Cardiac fibroblast (primary cell): Measurements from ENCODE around the gene SCAP.

ENCODE experiments used
- DNase-seq, 2 donors: peaks; one replicate each; pipeline versions ENCODE4 v3.0.0 to v3.0.0-alpha.2; 2010; ENCODE audit warnings: low read depth in 2 of 2
- H3K4me3 ChIP-seq, 2 donors: replicated peaks in 1 of 2; 1 replicate in 1 of 2; 2 replicates in 1 of 2; pipeline ENCODE4 v1.5.1; 2011; ENCODE audit warnings: low read depth in 2 of 2, low read length in 2 of 2, mild to moderate bottlenecking in 2 of 2, moderate library complexity in 1 of 2
- CTCF ChIP-seq: IDR thresholded peaks from one replicate; pipeline ENCODE4 v1.5.1; 2011; ENCODE audit warnings: low read depth, mild to moderate bottlenecking, low read length, inconsistent platforms

The SCAP gene

GRCh38 chr3:47475570-47476329 is at the start of gene SCAP:
SCAP (minus strand) TSS chr3:47475941; CDS start chr3:47442993, 32,948 bp downstream.
- peak within 1 kb of the TSS; percentile 64 to 87 for H3K4me3 ChIP-seq
- peak; percentile 83 for TF ChIP-seq CTCF

GRCh38 chr3:47523310-47524073 is 47.8 kb upstream of the SCAP start:
- no peak overlapping the region for H3K4me3 ChIP-seq
- no peak for DNase-seq
- no peak for TF ChIP-seq CTCF

More at GRCh38 chr3:47475570-47476329, at the start of gene SCAP:
- DNase-seq, result peak; percentile 81 to 91

- peak; percentile 91 to 93 for DNase-seq
- no peak overlapping the region for H3K4me3 ChIP-seq
- peak; percentile 81 for TF ChIP-seq CTCF
These were observed 46.6 kb upstream of the SCAP start for GRCh38 chr3:47522082-47522987.

GRCh38 chr3:47520756-47521155 is 45.0 kb upstream of the SCAP start:
- no peak for TF ChIP-seq CTCF
- no peak overlapping the region for H3K4me3 ChIP-seq
- no peak for DNase-seq

- no peak overlapping the region for H3K4me3 ChIP-seq
- no peak for TF ChIP-seq CTCF
- DNase-seq, result no peak
These were observed 42.2 kb upstream of the SCAP start for GRCh38 chr3:47517937-47518336.

GRCh38 chr3:47515864-47516319 is 40.2 kb upstream of the SCAP start:
- H3K4me3 ChIP-seq, result no peak overlapping the region
- DNase-seq, result no peak
- no peak for TF ChIP-seq CTCF
